Transverse colon (tissue), 4 donors: ENCODE measurements around the gene SAP130.

Experiments
- CTCF ChIP-seq, 5 experiments: fragments of 200-600 bp in 3 of 5; fragments of 450-650 bp in 2 of 5; sonication (generic) in 3 of 5; IDR thresholded peaks; 1 replicate in 2 of 5; 2 replicates in 3 of 5; pipeline ENCODE4 v1.5.1; 2016 to 2017; ENCODE audit warnings: antibody characterized with exemption in 5 of 5, inconsistent platforms in 3 of 5, mild to moderate bottlenecking in 2 of 5, moderate library complexity in 1 of 5
- POLR2AphosphoS5 ChIP-seq, 3 donors: sonication (generic); formaldehyde crosslinking; IDR thresholded peaks; one replicate each; pipeline ENCODE4 v1.6.1; 2016; ENCODE audit warnings: antibody characterized with exemption in 3 of 3

- TF ChIP-seq CTCF (IDR thresholded peaks at IDR 0.05) (no peak), POLR2AphosphoS5 (IDR thresholded peaks at IDR 0.05) (no peak)
Observed at GRCh38 chr2:128004509-128004908, 23.4 kb downstream of the SAP130 start.
